K562 (cell line): ENCODE results near the gene TNFAIP6. TPM values are rescaled to one million over a fixed set of nuclear protein-coding genes. Genes with fewer than 3 reads are reported as not detected.

Experiments
- CBFA2T3 ChIP-seq: fragments of 450-650 bp; IDR thresholded peaks from 2 replicates; pipeline ENCODE4 v1.6.1; 2017
- CEBPB ChIP-seq: fragments of 450-650 bp; IDR thresholded peaks from 2 replicates; pipeline ENCODE4 v1.6.1; 2016; ENCODE audit warnings: missing genetic modification characterization, missing compliant biosample characterization
- CREBBP ChIP-seq: IDR thresholded peaks from one replicate; pipeline ENCODE4 v1.6.1; 2012; ENCODE audit warnings: low read depth, mild to moderate bottlenecking, control low read depth, inconsistent platforms, low read length
- DNMT1 ChIP-seq: fragments of 450-650 bp; IDR thresholded peaks from 2 replicates; pipeline ENCODE4 v1.6.1; 2016; ENCODE audit warnings: antibody characterized with exemption, mild to moderate bottlenecking
- FOXA1 ChIP-seq: fragments of 450-650 bp; IDR thresholded peaks from 2 replicates; pipeline ENCODE4 v1.6.1; 2016; ENCODE audit warnings: mild to moderate bottlenecking, borderline replicate concordance
- HMG20A ChIP-seq: fragments of 450-650 bp; formaldehyde crosslinking; conservative IDR thresholded peaks from 2 replicates; pipeline ENCODE4 v1.4.0; 2020; ENCODE audit warnings: mild to moderate bottlenecking, mixed read lengths
- HSF4 ChIP-seq: fragments of 250-450 bp; sonication (Bioruptor Pico); IDR thresholded peaks from 2 replicates; pipeline ENCODE4 v2.1.2; 2022; ENCODE audit warnings: mild to moderate bottlenecking, moderate library complexity, borderline replicate concordance
- JUN ChIP-seq, 2 experiments: sonication (generic) in 1 of 2; formaldehyde crosslinking in 1 of 2; IDR thresholded peaks; 2 replicates each; pipeline versions ENCODE4 v1.6.1 to v1.8.0; 2012 to 2022; ENCODE audit warnings: borderline replicate concordance in 2 of 2, mild to moderate bottlenecking in 2 of 2, improper control_type of control experiment in 1 of 2, low read depth in 1 of 2, low read length in 1 of 2, missing genetic modification reagents in 1 of 2
- KAT7 ChIP-seq: sonication (generic); formaldehyde crosslinking; IDR thresholded peaks from 2 replicates; pipeline ENCODE4 v1.8.0; 2022; ENCODE audit warnings: missing genetic modification reagents, mild to moderate bottlenecking, borderline replicate concordance
- NFIX ChIP-seq: fragments of 250-450 bp; sonication (Bioruptor Pico); IDR thresholded peaks from 2 replicates; pipeline ENCODE4 v1.4.0; 2020; ENCODE audit warnings: low read depth, mild to moderate bottlenecking, moderate library complexity
- OTX1 ChIP-seq: fragments of 450-650 bp; formaldehyde crosslinking; IDR thresholded peaks from 2 replicates; pipeline ENCODE4 v1.4.0; 2022; ENCODE audit warnings: mild to moderate bottlenecking
- SMARCA4 ChIP-seq: fragments of 450-650 bp; IDR thresholded peaks from 2 replicates; pipeline ENCODE4 v1.6.1; 2016
- SNIP1 ChIP-seq: fragments of 450-650 bp; IDR thresholded peaks from 2 replicates; pipeline ENCODE4 v1.7.1; 2017; ENCODE audit warnings: low read depth, mild to moderate bottlenecking
- SREBF1 ChIP-seq: fragments of 150-350 bp; IDR thresholded peaks from 2 replicates; pipeline ENCODE4 v1.6.1; 2014; ENCODE audit warnings: antibody characterized with exemption, low read depth, low read length, borderline replicate concordance
- TAF7 ChIP-seq: fragments of 450-650 bp; IDR thresholded peaks from 2 replicates; pipeline ENCODE4 v1.6.1; 2016; ENCODE audit warnings: missing genetic modification characterization, missing compliant biosample characterization
- TCF15 ChIP-seq: fragments of 250-450 bp; sonication (Bioruptor Pico); IDR thresholded peaks from 2 replicates; pipeline ENCODE4 v1.8.0; 2022; ENCODE audit warnings: moderate library complexity, mild to moderate bottlenecking, inconsistent platforms
- THAP12 ChIP-seq: fragments of 250-450 bp; sonication (Bioruptor Pico); IDR thresholded peaks from 2 replicates; pipeline ENCODE4 v1.9.0; 2021; ENCODE audit warnings: mild to moderate bottlenecking, inconsistent platforms
- ZNF707 ChIP-seq: fragments of 250-450 bp; sonication (Bioruptor Pico); conservative IDR thresholded peaks from 2 replicates; pipeline ENCODE4 v1.8.0; 2022; ENCODE audit warnings: inconsistent platforms, mild to moderate bottlenecking, moderate library complexity
- polyA plus RNA-seq, 8 experiments: library from polyadenylated mRNA; depleted of rRNA in 4 of 8; stranded (reverse) in 5 of 8; unstranded in 3 of 8; fragments of >200 nt; fragmentation: Nextera tagmentation in 2 of 8; fragmentation: Illumina TruSeq in 1 of 8; extraction: Ambion mirVana in 2 of 8; extraction: Trizol in 1 of 8; gene quantifications; 2 replicates each; pipeline versions ENCODE4 v1.2.1 to v1.2.3, GENCODE V29; 2011 to 2014; ENCODE audit warnings: inconsistent platforms in 1 of 8, missing spikeins in 1 of 8
- total RNA-seq, 7 experiments: library from RNA; depleted of rRNA in 6 of 7; stranded (reverse); fragments of >200 nt in 6 of 7; fragmentation: Illumina TruSeq in 2 of 7; extraction: Trizol in 2 of 7; gene quantifications; 2 replicates each; pipeline versions ENCODE4 v1.2.1 to v1.2.3, GENCODE V29; 2011 to 2021; ENCODE audit warnings: low replicate concordance in 1 of 7
- TF ChIP-seq, protein P1 (sequence below): sonication (generic); formaldehyde crosslinking; IDR thresholded peaks from 2 replicates; pipeline ENCODE4 v1.8.0; 2023; ENCODE audit warnings: missing genetic modification reagents, mild to moderate bottlenecking, borderline replicate concordance

TNFAIP6 gene
- total and polyA plus RNA-seq, 9 of the 15 experiments (the other 6 are each of a cell fraction or from before 2014, with no cell fraction given) = 0.07 to 0.28 (median 0.08) TPM; not detected in 6

DNA sequence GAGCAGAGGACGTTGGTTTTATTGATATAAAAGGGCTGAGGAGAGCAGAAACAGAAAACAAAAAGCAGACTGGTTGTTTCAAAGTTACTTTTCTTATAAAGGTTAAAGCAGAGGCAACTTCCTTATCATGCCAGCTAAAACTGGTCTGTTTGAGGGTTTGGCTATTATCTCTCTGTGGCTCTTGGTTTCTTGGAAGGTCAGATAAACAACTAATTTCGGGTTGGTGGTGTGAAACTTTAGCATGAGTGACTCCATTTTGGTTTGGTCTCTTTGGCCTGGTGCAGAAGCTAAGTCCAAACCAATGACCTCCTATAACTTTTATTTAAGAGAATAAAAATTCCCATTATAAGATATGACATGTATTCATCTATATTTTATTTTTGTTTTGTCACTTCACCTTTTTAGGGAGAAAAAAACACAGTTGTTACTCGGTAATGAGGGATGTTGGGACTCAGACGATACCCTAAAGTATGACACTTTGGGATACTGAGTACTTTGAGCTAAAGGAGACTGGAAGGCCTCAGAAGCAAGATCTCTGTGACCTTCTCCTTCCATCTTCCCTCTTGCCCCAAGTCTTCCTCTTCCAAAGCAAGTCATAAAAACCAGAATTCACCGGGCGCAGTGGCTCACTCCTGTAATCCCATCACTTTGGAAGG lies 23.3 kb downstream of the TNFAIP6 start (continued):
- peak; percentile 86 for TF ChIP-seq TCF15 (CRISPR knock-in tag)
- no peak for TF ChIP-seq JUN (IDR thresholded peaks at IDR 0.05; ENCODE audit: borderline replicate concordance, low read depth, low read length)
- TF ChIP-seq JUN (CRISPR knock-in tag; IDR thresholded peaks at IDR 0.05; ENCODE audit: borderline replicate concordance) = no peak
- TF ChIP-seq NFIX (CRISPR knock-in tag) = peak; percentile 44; the same call in 1 of the 2 replicates
- TF ChIP-seq SNIP1 = no peak
- 0 out of 2 replicates have a peak, but pooled peaks have one; percentile 16 for TF ChIP-seq CEBPB
- TF ChIP-seq HSF4 (CRISPR knock-in tag) = peak; percentile 95
- no peak for TF ChIP-seq THAP12 (CRISPR knock-in tag)
- peak; percentile 81 for TF ChIP-seq TAF7 (tag)
- TF ChIP-seq, protein P1, sequence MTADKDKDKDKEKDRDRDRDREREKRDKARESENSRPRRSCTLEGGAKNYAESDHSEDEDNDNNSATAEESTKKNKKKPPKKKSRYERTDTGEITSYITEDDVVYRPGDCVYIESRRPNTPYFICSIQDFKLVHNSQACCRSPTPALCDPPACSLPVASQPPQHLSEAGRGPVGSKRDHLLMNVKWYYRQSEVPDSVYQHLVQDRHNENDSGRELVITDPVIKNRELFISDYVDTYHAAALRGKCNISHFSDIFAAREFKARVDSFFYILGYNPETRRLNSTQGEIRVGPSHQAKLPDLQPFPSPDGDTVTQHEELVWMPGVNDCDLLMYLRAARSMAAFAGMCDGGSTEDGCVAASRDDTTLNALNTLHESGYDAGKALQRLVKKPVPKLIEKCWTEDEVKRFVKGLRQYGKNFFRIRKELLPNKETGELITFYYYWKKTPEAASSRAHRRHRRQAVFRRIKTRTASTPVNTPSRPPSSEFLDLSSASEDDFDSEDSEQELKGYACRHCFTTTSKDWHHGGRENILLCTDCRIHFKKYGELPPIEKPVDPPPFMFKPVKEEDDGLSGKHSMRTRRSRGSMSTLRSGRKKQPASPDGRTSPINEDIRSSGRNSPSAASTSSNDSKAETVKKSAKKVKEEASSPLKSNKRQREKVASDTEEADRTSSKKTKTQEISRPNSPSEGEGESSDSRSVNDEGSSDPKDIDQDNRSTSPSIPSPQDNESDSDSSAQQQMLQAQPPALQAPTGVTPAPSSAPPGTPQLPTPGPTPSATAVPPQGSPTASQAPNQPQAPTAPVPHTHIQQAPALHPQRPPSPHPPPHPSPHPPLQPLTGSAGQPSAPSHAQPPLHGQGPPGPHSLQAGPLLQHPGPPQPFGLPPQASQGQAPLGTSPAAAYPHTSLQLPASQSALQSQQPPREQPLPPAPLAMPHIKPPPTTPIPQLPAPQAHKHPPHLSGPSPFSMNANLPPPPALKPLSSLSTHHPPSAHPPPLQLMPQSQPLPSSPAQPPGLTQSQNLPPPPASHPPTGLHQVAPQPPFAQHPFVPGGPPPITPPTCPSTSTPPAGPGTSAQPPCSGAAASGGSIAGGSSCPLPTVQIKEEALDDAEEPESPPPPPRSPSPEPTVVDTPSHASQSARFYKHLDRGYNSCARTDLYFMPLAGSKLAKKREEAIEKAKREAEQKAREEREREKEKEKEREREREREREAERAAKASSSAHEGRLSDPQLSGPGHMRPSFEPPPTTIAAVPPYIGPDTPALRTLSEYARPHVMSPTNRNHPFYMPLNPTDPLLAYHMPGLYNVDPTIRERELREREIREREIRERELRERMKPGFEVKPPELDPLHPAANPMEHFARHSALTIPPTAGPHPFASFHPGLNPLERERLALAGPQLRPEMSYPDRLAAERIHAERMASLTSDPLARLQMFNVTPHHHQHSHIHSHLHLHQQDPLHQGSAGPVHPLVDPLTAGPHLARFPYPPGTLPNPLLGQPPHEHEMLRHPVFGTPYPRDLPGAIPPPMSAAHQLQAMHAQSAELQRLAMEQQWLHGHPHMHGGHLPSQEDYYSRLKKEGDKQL (CRISPR knock-in tag) = no peak
- TF ChIP-seq CREBBP = no peak
- peak; percentile 91 for TF ChIP-seq OTX1 (CRISPR knock-in tag)
- no peak for TF ChIP-seq KAT7 (CRISPR knock-in tag)
- no peak for TF ChIP-seq SMARCA4
- no peak for TF ChIP-seq FOXA1
- TF ChIP-seq ZNF707 = peak; percentile 64
- no peak for TF ChIP-seq SREBF1
- TF ChIP-seq DNMT1 = no peak
- peak; percentile 64 for TF ChIP-seq CBFA2T3
- TF ChIP-seq HMG20A (CRISPR knock-in tag) = peak; percentile 93
